PC-3 (cell line): ENCODE results near the gene AP1S1. TPM values are rescaled to one million over a fixed set of nuclear protein-coding genes. Genes with fewer than 3 reads are reported as not detected.

Source experiments
- ATAC-seq: fragments of 200-7000 bp; cut with Tn5 transposase; 2 replicates; pipeline ENCODE4 v1.9.1; 2020; ENCODE audit warnings: mild to moderate bottlenecking, moderate library complexity
- BruUV-seq: library from RNA; stranded (reverse); fragments of 400-500 nt; replicated peaks from 2 replicates; lab custom pipeline; 2021; lab: Mats Ljungman, UMichigan
- CTCF ChIA-PET: fragments of 300-600 bp; sonication (Branson Sonifier 250); formaldehyde crosslinking; loops from one replicate; lab custom pipeline; 2022; ENCODE audit warnings: antibody characterized with exemption; lab: Charles Lee
- POLR2A ChIA-PET: fragments of 300-600 bp; sonication (Branson Sonifier 250); formaldehyde crosslinking; loops from one replicate; lab custom pipeline; 2022; ENCODE audit warnings: antibody characterized with exemption; ENCODE audit not compliant: unreplicated experiment; lab: Charles Lee
- DNase-seq: peaks from one replicate; pipeline ENCODE4 v3.0.0-alpha.2; 2015
- H2AFZ ChIP-seq: fragments of 300-600 bp; sonication (generic); 2 replicates; pipeline ENCODE4 v1.6.0; 2016; ENCODE audit warnings: antibody characterized with exemption, low read length
- H3F3A ChIP-seq: fragments of 300-600 bp; sonication (generic); one replicate; pipeline ENCODE4 v1.6.0; 2017; ENCODE audit warnings: antibody characterized with exemption, low read length, control low read depth, mild to moderate bottlenecking; ENCODE audit not compliant: unreplicated experiment
- H3K27ac ChIP-seq: fragments of 300-600 bp; sonication (generic); 2 replicates; pipeline ENCODE4 v1.5.1; 2016; ENCODE audit warnings: mild to moderate bottlenecking, low read length
- H3K27me3 ChIP-seq: fragments of 300-600 bp; sonication (generic); 2 replicates; pipeline ENCODE4 v1.6.1; 2016; ENCODE audit warnings: low read length, mixed read lengths
- H3K36me3 ChIP-seq: fragments of 300-600 bp; sonication (generic); 2 replicates; pipeline ENCODE4 v1.6.1; 2016; ENCODE audit warnings: low read depth, mixed run types, low read length, mixed read lengths
- H3K4me1 ChIP-seq: fragments of 300-600 bp; sonication (generic); 2 replicates; pipeline ENCODE4 v1.5.1; 2016; ENCODE audit warnings: low read length; ENCODE audit not compliant: insufficient read depth
- H3K4me2 ChIP-seq: fragments of 300-600 bp; sonication (generic); 2 replicates; pipeline ENCODE4 v1.6.0; 2016; ENCODE audit warnings: low read length
- H3K4me3 ChIP-seq: fragments of 300-600 bp; sonication (generic); 2 replicates; pipeline ENCODE4 v1.5.1; 2016; ENCODE audit warnings: mild to moderate bottlenecking, low read length, mixed read lengths
- H3K79me2 ChIP-seq: fragments of 300-600 bp; sonication (generic); 2 replicates; pipeline ENCODE4 v1.6.1; 2017; ENCODE audit warnings: low read length, mixed read lengths
- H3K9ac ChIP-seq: fragments of 300-600 bp; sonication (generic); 2 replicates; pipeline ENCODE4 v1.6.0; 2016; ENCODE audit warnings: mild to moderate bottlenecking, low read length
- H3K9me2 ChIP-seq: fragments of 300-600 bp; sonication (generic); replicated peaks from 2 replicates; pipeline ENCODE4 v1.6.1; 2016; ENCODE audit warnings: mixed run types, low read length, mixed read lengths
- H3K9me3 ChIP-seq: fragments of 300-600 bp; sonication (generic); 2 replicates; pipeline ENCODE4 v1.6.1; 2016; ENCODE audit warnings: low read length, mixed read lengths
- H4K20me1 ChIP-seq: fragments of 300-600 bp; sonication (generic); 2 replicates; pipeline ENCODE4 v1.6.1; 2016; ENCODE audit warnings: low read length, mixed read lengths
- CTCF ChIP-seq: fragments of 300-600 bp; sonication (generic); conservative IDR thresholded peaks from 2 replicates; pipeline ENCODE4 v1.5.1; 2017; ENCODE audit warnings: antibody characterized with exemption, low read depth, mild to moderate bottlenecking, low read length
- EZH2 ChIP-seq: fragments of 300-600 bp; sonication (generic); IDR thresholded peaks from one replicate; pipeline ENCODE4 v1.6.1; 2017; ENCODE audit warnings: antibody characterized with exemption, mild to moderate bottlenecking, low read length; ENCODE audit not compliant: unreplicated experiment
- EZH2phosphoT487 ChIP-seq: fragments of 300-600 bp; sonication (generic); IDR thresholded peaks from 2 replicates; pipeline ENCODE4 v1.6.1; 2018; ENCODE audit warnings: mild to moderate bottlenecking, antibody characterized with exemption, low read length, borderline replicate concordance
- intact Hi-C: fragments of 100-400 bp; cut with micrococcal nuclease; formaldehyde crosslinking; loops from 2 replicates; pipeline ENCODE4 v1.9.0; 2023
- total RNA-seq: library from RNA; depleted of rRNA; stranded (reverse); fragments of >200 nt; gene quantifications from 2 replicates; pipeline ENCODE4 v1.2.3, GENCODE V29; 2014

Gene AP1S1
- total RNA-seq, 1 experiment from 2014 or later: 190 TPM

DNA sequence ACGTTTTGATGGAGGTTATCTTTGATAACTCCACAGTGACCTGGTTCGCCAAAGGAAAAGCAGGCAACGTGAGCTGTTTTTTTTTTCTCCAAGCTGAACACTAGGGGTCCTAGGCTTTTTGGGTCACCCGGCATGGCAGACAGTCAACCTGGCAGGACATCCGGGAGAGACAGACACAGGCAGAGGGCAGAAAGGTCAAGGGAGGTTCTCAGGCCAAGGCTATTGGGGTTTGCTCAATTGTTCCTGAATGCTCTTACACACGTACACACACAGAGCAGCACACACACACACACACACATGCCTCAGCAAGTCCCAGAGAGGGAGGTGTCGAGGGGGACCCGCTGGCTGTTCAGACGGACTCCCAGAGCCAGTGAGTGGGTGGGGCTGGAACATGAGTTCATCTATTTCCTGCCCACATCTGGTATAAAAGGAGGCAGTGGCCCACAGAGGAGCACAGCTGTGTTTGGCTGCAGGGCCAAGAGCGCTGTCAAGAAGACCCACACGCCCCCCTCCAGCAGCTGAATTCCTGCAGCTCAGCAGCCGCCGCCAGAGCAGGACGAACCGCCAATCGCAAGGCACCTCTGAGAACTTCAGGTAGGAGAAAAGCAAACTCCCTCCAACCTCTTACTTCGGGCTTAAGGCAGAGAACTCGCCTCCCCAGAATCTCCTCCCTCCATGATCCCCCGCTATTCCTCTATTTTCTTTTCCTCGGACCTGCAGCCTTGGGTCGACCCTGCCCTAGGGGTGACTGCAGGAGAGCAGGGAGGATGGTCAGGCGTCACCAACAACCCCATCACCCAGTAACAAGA is 27.4 kb upstream of the AP1S1 start, which contains the start of gene SERPINE1:
Gene SERPINE1, plus strand, starts transcription at position 454 of the 809 bp plus-strand sequence. CDS start 1,290 bp downstream, outside the sequence.
- BruUV-seq: no TSS peak
- Histone ChIP-seq H2AFZ (0 out of 2 replicates have a peak within 1 kb of the TSS, but pooled peaks have one; percentile 44), H3K4me1 (peaks cover 39% of the 10 kb centered on the region), H4K20me1 (no peaks in the 10 kb centered on the region), H3K9ac (peak within 1 kb of the TSS; percentile 11; the same call in 1 of the 2 replicates), H3K9me3 (no peaks in the 10 kb centered on the region), H3F3A (no peaks in the 10 kb centered on the region), H3K4me2 (peak within 1 kb of the TSS; percentile 61), H3K79me2 (no peaks in the 10 kb centered on the region), H3K4me3 (peak within 1 kb of the TSS; percentile 52), H3K36me3 (no peaks in the 10 kb centered on the region), H3K9me2 (no peaks in the 10 kb centered on the region), H3K27ac (0 out of 2 replicates have a peak within 1 kb of the TSS, but pooled peaks have one; percentile 21), H3K27me3 (no peaks in the 10 kb centered on the region)
- DNase-seq (peak; percentile 62), ATAC-seq (peak; percentile 59)
- intact Hi-C loops: no loop called here
- POLR2A ChIA-PET: no interaction called here
- TF ChIP-seq EZH2phosphoT487: no peak
- 0 out of 2 replicates have a peak, but pooled peaks have one; percentile 20 for TF ChIP-seq CTCF
- TF ChIP-seq EZH2: no peak
- CTCF ChIA-PET: no interaction called here

- no peak for DNase-seq
- Histone ChIP-seq H3K9ac (peak overlapping the region; percentile 11; the same call in 1 of the 2 replicates), H3K9me2 (no peaks in the 10 kb centered on the region), H3K79me2 (no peaks in the 10 kb centered on the region), H3K36me3 (no peaks in the 10 kb centered on the region), H3K4me3 (peak overlapping the region; percentile 52), H3K27me3 (no peaks in the 10 kb centered on the region), H2AFZ (no peak overlapping the region), H3K4me1 (peaks cover 32% of the 10 kb centered on the region), H3K4me2 (peak overlapping the region; percentile 61), H4K20me1 (no peaks in the 10 kb centered on the region), H3F3A (no peaks in the 10 kb centered on the region), H3K27ac (no peak overlapping the region), H3K9me3 (no peaks in the 10 kb centered on the region)
- intact Hi-C loops: no loop called here
- BruUV-seq: TSS peak; percentile 85
- no peak for ATAC-seq
- ChIA-PET POLR2A (interaction anchor here (0.6 kb wide), 1 partner anchor 9 kb away, joined by 5 read pairs; no protein-coding TSS in a partner anchor), CTCF (no interaction called here)
- TF ChIP-seq EZH2phosphoT487 (no peak), EZH2 (no peak), CTCF (no peak)
Measured at GRCh38 chr7:101127460-101128039, 26.7 kb upstream of the AP1S1 start.
